Right kidney (tissue), 1 donor: ENCODE results near the gene CCDC88C.

Experiments used
- DNase-seq: peaks from one replicate; pipeline ENCODE4 v3.0.0-alpha.2; 2016

Gene CCDC88C

DNA sequence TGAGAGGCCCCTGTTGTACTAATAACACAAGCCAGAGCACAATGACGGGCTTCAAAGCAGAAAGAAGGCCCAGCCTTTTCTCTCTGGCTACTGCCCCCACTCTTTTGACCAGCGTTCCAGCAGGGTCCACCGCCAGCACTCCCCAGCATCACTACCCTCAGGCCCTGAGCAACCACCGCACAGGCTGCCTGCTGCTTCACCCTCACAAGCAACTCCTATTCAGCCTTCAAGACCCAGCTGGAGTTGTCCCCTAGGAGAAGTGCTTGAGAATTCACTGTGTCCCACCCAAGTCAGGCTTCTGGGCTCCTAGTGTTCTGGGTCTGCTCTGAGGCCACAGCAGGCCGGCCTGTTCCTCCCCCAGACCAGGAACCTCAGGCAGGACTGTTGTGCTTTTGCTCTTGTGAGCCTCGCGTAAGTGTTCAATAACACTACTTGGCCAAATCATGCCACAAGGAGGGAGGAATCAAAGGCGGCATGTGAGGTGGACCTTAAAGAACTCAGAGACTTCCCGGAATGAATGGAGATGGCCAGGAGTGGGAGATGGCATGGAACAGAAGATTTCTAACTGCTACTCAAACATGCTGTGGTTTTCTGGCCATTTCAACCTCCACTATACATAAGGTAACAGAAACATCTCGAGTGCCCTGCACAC is 89.8 kb downstream of the CCDC88C start:
- no peak for DNase-seq

DNA sequence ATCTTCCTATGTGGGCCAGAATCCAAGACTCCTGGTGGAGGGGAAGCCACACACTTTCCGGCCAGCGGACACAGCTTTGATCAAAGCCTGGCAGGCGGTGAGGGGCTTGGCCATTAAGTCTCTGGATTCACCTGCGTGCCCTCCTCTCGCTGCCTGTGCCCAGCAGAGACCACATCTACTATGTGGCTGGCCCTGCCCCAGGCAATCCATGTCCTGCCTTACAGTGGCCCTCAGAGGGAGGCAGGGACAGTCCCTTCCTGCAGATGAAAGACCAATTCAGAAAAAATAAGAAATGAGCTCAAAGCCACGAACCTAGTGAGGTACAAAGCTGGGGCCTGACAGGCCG is 90.4 kb downstream of the CCDC88C start:
- DNase-seq: no peak

DNA sequence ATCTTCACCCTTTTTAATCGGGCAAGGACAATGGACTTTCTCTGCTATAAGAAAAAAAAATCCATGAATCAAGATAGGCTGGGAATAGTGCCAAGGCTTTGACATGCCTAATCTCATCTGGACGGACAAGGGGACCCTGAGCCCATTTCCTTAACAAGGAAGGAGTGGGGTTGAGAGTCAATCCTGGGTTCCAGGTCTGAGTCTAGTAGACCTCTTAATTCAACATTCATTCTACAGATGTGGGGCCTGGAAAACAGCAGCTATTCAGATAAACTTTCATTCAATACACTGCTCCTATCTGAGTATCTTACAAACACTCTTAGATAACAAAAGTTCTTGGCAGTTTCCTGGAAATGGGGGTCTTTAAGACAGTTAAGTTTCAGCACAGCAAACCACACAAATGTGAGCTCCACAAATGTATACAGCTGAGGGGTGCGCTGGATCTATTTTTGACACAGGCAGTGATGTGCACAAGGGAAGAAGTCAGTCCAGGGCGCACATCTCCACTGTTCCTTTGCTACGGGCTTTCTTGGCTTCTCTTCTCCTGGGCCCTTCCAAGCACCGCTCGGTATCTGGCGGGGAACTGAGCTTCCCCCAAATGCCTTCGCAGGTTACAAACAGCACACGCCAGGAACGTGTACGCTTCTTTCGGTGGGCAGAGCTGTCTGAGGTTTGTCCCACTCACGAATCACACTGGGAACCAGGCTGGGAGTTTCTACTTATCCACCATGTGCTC is 90.9 kb downstream of the CCDC88C start:
- DNase-seq: no peak

DNA sequence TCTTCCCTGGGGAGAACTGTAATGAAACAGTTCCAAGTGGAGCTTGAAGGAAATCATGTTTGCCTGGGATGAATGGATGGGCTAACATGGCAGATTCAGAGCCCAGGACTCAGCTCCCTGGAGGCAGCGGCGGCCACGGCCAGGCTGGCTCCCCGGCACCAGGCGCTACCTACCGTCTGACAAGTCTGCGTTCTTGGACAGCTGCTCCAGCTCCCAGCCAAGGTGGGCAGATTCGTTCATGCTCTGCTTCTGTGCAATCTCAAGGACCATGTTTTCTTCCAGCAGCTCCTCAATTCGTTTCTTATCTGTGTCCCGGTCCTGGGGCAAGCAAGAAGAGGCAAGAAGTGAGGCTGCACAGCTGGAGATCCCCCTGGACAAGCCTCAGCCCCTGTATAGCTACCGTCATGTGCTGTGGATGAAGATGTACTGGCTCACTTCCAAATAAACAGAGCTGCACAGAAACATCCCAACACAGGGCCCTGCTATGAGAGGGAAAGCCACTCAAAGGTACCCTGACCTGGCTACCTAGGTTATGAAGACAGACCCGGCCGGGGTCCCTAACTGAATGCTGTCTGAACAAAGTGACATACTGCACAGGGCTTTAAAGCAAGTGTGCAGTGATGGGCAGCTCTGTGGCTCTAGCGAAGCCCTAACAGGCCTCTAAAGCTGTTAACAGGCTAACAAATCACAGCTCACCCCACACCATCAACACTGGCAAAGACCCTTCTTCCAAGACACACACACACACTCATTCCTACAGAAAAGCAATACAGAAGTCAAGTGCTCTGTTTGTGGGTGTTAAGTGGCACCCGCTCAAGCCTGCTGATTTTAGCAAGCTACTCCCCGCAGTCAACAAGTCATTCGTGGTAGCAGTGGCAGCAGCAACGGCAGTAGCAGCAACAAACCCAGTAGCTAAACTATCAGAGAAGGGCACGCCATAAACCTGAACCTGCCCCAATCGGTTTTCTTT is 92.7 kb downstream of the CCDC88C start:
- DNase-seq: no peak

DNA sequence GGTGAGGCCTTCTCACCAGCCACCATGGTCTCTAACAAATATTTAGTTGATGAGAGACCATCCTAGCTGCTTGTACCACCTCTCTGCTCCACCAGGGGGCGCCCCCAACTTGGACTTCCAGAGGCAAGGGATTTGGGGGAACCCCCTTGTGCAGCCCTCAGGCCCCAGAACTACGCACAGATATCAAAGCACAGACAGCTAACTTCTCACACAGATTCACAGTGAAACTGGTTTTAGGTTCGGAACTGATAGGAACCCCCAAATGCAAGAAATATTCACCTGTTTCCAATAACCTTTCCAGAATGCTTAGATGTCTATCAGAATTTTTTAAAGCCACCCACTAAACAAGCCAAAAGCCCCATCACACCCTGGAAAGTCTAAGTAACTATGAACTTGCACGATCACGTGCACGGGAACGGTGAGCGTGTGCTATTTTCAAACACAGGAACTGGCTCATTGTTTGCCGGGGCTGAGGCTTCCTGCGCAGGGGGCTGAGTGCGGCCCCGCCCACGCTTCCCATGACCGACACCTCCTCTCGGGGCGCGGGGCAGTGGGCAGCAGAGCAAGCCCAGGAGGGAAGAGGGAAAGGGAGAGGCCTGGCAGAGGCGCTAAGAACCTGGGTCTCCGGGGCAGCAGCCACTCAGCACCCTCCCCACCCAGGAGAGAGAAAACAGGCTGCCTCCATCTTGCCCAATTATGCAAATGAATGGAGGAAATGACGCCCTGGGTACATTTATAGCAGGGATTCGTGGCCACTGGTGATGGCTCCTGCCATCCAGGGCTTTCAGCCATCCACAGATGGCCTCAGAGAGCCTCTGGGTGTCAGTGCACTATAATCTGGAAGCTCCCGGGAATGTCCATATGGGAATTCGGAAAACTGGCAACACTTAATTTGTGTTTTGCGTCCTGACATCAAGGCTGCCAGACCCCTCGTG is 93.7 kb downstream of the CCDC88C start:
- peak; percentile 58 for DNase-seq

DNA sequence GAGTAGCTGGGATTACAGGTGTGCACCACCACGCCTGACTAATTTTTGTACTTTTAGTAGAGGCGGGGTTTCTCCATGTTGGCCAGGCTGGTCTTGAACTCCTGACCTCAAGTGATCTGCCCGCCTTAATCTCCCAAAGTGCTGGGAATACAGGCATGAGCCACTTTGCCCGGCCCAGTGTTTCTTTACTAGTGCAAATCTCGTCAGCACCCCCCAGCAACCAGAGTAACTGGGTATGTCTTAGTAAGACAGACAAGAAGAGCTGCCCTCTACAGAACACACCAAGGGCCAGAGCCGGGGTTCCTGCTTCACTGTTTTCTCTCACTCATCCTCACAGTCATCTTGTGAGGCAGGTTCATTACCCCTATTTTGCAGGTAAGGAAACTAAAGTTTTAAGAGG is 94.6 kb downstream of the CCDC88C start:
- DNase-seq: no peak

DNA sequence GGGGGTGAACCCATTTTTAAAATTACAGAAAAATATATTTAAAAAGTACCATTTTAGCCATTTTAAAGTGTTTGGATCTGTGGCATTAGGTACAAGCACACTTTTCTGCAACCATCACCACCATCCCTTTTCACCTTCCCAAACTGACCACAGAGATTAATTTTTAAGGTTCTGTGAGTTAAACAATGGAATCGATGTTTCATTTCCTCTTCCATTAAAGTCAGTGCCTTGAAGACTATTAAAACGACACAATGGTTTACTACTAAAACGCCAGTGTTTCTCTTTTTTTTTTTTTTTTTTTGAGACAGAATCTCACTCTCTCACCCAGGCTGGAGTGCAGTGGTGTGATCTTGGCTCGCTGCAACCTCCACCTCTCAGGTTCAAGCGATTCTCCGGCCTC is 95.0 kb downstream of the CCDC88C start:
- no peak for DNase-seq

DNA sequence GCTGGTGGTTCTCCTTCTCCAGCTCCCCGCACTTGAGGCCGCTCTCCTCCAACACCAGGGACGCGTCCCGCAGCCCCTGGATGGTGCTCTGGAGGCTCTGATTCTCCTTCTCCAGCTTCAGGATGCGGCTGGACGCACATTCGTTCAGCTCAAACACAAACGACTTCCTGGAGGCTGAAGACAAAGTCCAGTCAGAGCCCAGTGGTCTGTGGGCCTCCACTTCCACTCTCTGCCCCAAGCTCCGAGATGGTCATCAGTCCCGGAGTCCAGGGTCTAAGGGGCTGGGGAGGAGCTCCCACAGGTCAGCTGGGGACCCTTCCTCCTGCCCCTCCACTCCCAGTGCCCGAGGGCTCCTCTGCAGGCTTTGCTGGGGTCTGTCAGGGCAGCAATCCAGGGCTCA is 96.5 kb downstream of the CCDC88C start:
- DNase-seq: no peak

DNA sequence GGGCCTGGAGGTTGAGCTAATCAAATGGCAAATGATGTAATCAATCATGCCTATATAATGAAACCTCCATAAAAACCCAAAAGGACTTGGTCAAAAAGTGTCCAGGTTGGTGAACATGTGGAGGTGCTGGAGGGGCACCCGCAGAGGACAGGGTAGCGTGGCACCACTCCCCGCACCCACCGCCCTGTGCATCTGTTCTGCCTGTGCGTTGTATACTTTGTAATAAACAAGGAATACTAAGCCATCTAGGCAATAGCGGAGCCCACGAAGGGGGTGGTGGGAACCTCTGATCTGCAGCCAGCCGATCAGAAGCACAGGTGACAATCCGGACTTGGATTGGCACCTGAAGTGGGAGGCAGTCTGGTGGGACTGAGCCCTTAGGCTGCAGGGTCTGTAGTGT is 97.4 kb downstream of the CCDC88C start:
- no peak for DNase-seq

DNA sequence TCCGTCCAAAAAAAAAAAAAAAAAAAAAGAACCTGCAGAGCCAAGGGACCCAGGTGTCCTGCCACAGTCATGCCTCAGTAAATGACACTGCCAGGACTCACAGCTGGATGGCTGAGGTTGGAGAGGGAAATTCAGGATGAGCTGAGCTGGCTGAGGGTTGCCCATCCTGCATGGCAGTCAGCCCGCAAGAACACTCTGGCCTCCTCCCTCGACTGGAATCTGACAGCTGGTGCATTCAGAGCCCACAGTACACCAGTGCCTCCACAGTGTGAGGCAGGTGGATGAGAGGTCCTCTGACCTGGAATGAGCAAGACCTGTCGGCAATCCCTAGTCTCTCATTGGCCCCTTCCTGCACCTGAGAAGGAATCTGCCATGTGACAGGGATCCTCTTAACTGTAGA is 98.7 kb downstream of the CCDC88C start:
- no peak for DNase-seq

DNA sequence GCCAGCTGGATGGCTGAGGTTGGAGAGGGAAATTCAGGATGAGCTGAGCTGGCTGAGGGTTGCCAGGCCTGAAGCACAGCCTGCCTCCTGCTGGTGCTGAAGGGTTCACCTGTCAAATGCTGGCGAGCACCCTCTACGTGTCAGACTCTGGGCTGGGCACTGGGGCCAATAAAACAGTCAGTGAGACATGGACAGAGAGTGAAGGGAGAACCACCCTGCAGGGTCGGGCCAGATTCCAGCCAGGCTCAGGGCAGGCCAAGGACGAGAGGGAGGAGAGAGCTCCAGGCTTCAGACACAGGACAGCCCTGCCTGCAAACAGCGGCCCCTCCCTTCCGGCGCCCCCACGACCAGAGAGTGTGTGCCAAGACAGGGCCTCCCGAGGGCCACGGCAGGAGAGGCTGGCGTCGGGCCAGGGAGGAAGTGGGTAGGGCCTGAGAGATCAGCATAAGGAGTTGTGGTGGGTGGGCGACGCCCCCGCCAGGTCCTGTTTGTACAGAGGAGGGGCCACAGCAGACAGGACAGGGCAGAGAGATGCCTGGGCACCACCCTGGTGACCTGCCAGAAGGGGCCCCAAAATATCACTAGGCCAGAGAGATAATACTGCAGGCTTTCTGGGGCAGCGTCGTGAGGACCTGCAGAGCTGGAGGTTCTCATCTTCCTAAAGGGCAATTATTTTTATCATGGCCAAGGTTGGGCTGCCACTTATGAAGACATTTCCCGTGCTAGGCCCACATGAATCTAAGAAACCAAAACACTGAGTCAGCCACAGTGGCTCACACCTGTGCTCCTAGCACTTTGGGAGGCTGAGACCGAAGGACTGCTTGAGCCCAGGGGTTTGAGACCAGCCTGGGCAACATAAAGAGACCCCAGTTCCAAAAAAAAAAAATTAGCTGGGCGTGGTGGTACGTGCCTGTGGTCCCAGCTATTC is 100.0 kb downstream of the CCDC88C start:
- no peak for DNase-seq

DNA sequence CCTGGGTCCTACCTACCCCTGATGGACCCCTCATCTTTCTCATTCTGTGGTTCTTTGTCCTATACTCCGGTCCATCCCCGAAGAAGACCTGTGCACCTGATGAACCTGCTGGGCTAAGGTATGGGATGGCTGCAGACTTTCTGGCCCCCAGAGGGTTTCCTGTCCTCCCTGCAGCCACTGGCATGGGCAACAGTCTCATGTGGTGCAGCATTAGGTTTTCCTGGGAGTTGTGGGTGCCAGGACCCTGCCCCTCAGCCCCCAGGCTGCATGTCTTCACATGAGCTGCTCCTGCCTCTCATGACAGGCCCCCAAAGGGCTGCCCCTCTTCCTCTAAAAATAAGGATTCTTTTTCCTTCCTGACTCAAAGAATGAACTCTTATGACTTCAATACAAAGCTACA is 100.9 kb downstream of the CCDC88C start:
- DNase-seq: no peak

DNA sequence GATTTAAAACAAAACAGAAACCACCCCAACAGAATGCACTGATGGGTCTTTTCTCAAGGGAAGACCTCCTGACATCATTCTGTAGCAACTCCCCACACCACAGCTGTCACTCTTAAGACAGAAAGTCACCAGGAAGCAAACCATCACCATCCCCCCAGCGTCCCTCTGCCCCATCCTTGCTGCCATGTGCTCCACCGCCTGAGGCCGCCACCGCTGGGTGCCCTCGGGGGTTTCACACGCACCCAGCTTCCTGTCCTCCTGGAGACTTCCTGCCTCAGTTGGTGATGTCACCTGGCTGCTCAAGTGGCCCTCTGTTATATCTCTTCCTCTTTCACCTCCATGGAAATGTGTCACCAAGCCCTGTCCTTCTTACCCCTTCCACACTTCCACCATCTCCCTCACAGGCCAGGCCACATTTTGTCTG is 101.8 kb downstream of the CCDC88C start:
- no peak for DNase-seq

DNA sequence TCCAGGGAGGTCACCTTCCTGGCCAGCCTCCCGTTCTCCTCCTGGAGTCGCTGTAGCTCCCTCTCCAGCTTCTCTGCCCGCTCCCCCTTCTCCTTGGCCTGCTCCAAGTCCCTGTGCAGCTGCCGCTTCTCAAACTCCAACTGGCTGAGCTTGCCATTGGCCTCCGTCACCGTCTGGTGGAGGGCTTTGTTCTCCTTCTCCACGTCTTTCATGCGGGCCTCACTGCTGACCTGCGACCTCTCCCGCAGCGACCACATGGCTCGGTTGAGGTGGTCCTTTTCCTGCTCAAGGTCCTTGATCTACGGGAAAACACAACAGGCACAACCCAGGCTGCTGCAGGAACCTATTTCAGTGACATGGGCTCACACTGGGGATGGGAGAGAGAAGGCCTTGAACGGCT is 103.8 kb downstream of the CCDC88C start:
- no peak for DNase-seq

DNA sequence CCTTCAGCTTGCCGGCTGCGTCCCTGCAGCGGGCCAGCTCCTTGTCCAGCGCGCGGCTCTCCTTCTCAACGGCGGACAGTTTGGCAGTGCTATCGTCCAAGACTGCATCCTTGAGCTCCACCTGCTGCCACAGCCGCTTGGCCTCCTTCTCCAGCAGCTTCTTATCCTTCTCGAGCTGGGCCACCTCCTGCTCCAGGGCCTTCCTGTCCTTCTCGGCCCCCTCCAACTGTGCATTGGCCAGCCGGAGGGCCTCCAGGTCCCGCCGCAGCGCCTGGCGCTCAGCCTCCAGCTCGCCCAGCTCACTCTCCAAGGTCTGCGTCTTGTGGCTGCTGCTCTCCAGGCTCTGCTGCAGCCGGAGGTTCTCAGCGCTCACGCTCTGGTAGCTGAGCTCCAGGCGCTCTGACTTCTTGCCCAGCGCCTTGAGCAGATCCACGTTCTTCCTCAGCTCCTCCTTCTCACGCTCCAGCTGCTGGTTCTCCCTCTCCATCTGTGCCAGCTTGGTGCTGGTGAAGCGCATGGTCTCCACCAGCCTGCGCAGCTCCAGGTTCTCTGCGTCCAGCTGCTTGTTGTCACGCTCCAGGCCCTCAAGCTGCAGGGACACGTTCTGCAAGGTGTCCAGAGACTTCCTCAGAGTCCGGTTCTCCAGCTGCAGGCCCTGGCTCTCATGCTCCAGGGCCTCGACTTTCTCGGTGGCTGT is 104.3 kb downstream of the CCDC88C start:
- DNase-seq: no peak

DNA sequence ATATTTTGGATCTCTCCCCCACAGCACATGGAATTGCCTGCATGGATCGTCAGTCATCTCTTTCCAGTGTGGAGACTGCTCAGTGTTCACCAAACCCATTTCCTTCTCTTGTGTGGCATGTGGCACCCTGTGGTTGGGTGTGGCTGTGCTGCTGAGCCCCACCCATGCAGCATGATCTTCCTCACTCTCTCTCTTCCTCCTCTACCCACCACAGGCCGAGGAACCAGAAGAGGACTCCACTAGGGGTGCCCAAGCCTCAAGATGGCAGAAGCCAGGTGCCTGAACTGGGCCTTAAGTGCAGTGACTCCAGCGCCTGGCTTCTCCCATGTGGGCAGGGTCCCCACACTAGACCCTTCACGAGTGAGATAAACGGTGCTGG is 106.3 kb downstream of the CCDC88C start:
- no peak for DNase-seq

DNA sequence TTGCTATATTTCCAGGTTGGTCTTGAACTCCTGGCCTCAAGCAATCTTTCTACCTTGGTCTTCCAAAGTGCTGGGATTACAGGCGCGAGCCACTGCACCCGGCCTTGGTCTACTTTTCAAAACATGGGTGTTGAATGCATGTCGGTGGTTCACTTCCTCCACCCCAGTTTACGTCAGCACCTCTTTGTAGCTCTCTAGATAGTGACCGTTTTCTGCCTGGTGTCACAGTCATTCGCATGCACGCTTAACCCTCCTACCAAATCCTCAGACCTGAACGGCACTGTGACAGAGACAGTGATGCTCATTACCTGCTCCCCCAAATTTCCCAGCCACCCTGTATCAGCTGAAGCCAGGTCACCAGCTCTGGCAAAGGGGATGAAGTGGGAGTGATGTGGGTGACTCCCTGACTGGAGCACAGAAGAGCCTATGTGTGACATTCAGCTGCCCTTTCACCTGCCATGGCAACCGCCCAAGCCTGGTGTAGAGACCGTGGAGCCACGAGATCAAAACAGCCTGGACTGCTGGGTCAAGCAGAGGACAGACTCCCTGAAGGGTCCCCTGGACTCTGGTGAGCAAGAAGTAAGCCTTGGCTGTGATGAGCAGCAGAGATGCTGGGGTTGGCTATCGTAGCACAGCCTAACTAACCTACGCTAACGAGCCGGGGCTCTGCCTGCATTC is 106.9 kb downstream of the CCDC88C start:
- DNase-seq: no peak

DNA sequence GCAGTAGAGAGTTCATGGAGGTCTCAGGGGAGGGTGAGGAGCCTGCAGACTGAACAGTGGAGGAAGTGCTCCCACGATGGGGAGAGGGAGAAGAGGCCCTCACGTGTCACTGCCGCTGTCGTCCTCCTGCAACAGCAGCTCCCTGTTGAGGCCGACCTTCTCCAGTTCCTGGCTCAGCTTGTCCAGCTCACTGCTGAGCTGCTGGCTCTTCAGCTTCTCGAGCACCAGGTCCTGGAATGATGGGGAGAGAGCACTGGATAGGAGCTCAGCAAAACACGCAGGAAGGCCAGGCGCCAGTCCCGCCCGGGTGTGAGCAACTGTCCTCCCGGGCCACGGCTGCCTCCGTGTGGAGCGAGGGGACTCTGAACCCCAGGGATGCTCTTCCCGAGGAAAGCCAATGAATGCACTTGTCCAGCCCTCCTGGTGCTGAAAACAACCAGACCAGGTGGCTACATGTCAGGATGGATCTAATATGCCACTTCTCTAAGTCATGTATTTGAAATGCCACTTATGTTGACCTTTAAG is 107.8 kb downstream of the CCDC88C start:
- no peak for DNase-seq

DNA sequence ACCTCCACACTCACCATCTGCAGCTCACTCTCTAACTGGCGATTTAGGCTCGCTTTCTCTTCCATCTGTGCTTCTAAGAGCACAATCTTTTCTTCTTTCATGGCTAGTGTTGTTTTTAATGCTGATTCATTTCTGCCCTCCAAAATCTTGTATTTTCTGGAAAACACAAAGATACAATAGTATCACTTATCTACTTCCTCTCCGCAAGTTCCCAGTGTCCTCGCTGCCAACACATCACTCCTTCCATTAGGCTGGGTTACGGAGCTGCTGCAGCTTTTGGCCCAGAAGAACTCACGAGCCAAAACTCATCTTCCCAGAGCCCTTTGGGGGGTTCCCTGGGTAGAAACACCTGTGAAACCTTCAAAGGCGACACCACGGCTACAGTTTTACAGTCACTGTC is 109.3 kb downstream of the CCDC88C start:
- DNase-seq: no peak
